Lower leg skin (tissue), 3 donors: ENCODE results near the gene PDE9A.

Source experiments
- POLR2A ChIP-seq, 2 donors: fragments of 450-650 bp; IDR thresholded peaks; one replicate each; pipeline ENCODE4 v1.6.1; 2016 to 2017; ENCODE audit warnings: antibody characterized with exemption in 2 of 2, mild to moderate bottlenecking in 1 of 2, moderate library complexity in 1 of 2
- TF ChIP-seq, protein P1 (sequence below), 3 donors: fragments of 450-650 bp; IDR thresholded peaks; one replicate each; pipeline ENCODE4 v1.5.1; 2016; ENCODE audit warnings: antibody characterized with exemption in 3 of 3, mild to moderate bottlenecking in 3 of 3, moderate library complexity in 2 of 3

GRCh38 chr21:42644223-42645208 lies 8.9 kb upstream of the PDE9A start:
- TF ChIP-seq, protein P1, sequence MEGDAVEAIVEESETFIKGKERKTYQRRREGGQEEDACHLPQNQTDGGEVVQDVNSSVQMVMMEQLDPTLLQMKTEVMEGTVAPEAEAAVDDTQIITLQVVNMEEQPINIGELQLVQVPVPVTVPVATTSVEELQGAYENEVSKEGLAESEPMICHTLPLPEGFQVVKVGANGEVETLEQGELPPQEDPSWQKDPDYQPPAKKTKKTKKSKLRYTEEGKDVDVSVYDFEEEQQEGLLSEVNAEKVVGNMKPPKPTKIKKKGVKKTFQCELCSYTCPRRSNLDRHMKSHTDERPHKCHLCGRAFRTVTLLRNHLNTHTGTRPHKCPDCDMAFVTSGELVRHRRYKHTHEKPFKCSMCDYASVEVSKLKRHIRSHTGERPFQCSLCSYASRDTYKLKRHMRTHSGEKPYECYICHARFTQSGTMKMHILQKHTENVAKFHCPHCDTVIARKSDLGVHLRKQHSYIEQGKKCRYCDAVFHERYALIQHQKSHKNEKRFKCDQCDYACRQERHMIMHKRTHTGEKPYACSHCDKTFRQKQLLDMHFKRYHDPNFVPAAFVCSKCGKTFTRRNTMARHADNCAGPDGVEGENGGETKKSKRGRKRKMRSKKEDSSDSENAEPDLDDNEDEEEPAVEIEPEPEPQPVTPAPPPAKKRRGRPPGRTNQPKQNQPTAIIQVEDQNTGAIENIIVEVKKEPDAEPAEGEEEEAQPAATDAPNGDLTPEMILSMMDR (IDR thresholded peaks at IDR 0.05): no peak
- TF ChIP-seq POLR2A (IDR thresholded peaks at IDR 0.05): no peak
